Right atrium auricular region (tissue), 2 donors: ENCODE data around the gene ARHGEF17. TPM values are rescaled to one million over a fixed set of nuclear protein-coding genes. Genes with fewer than 3 reads are reported as not detected.
A peak's percentile ranks its signal among the peaks of the same experiment; 100 is the strongest.

ENCODE experiments used
- DNase-seq: peaks from one replicate; pipeline ENCODE4 v3.0.0-alpha.2; 2019; ENCODE audit warnings: low spot score
- H3K27ac ChIP-seq, 2 donors: fragments of 200-600 bp; sonication (generic); 1 replicate in 1 of 2; 2 replicates in 1 of 2; pipeline ENCODE4 v1.5.1; 2016 to 2019
- H3K27me3 ChIP-seq, 2 donors: fragments of 200-600 bp; sonication (generic); one replicate each; pipeline versions ENCODE4 v1.5.1 to v1.6.0; 2017 to 2019
- H3K36me3 ChIP-seq: fragments of 200-600 bp; sonication (generic); one replicate; pipeline ENCODE4 v1.5.1; 2016
- H3K4me1 ChIP-seq, 2 donors: fragments of 200-600 bp; sonication (generic); one replicate each; pipeline versions ENCODE4 v1.5.1 to v1.6.0; 2017 to 2019
- H3K4me3 ChIP-seq, 2 donors: fragments of 200-600 bp; sonication (generic); 1 replicate in 1 of 2; 2 replicates in 1 of 2; pipeline ENCODE4 v1.5.1; 2017 to 2019; ENCODE audit warnings: mild to moderate bottlenecking in 1 of 2, moderate library complexity in 1 of 2
- H3K9me3 ChIP-seq, 2 donors: fragments of 200-600 bp; sonication (generic); one replicate each; pipeline ENCODE4 v1.5.1; 2019
- CTCF ChIP-seq, 2 donors: fragments of 200-600 bp; sonication (generic); IDR thresholded peaks; one replicate each; pipeline ENCODE4 v1.5.1; 2019; ENCODE audit warnings: antibody characterized with exemption in 2 of 2
- total RNA-seq, 2 donors: library from RNA; depleted of rRNA; stranded (reverse); fragments of >200 nt; gene quantifications; one replicate each; pipeline ENCODE4 v1.1.0, GENCODE V29; 2016

ARHGEF17 gene
- total RNA-seq, 2 donors from 2014 or later = 41.6 to 59.9 TPM

DNA sequence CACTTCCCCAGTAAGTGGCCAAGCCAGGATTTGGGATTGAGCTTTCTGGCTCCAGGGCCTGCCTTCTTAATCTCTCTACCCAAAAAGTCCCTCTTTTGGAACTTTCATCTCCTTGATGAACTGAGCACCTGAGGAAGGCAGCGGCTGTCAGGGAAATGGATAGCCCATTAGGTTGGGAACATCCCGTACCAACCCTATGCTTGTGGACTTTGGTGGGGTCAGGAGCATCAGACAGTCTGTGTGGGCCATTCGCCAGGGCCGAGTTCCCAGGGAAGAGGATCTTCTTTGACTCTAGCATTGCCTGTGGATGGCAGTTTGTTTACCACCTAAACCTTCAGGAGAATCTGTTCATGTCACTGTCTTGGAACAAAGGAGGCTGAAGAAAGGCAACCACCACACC lies 30.2 kb downstream of the ARHGEF17 start:
- Histone ChIP-seq H3K27me3 (no peaks in the 10 kb centered on the region), H3K9me3 (no peaks in the 10 kb centered on the region), H3K4me1 (peaks cover 0 to 55% of the 10 kb centered on the region in 2 donors), H3K27ac (peak overlapping the region; percentile 2 to 23), H3K4me3 (no peak overlapping the region), H3K36me3 (no peaks in the 10 kb centered on the region)
- TF ChIP-seq CTCF (IDR thresholded peaks at IDR 0.05) = no peak
- DNase-seq = no peak

- Histone ChIP-seq H3K27me3 (no peaks in the 10 kb centered on the region), H3K36me3 (no peaks in the 10 kb centered on the region), H3K9me3 (no peaks in the 10 kb centered on the region), H3K4me3 (no peak overlapping the region), H3K4me1 (peaks cover 0 to 55% of the 10 kb centered on the region in 2 donors), H3K27ac (no peak overlapping the region)
- no peak for DNase-seq
- TF ChIP-seq CTCF (IDR thresholded peaks at IDR 0.05) = no peak
Measured at GRCh38 chr11:73340164-73340563, 32.1 kb downstream of the ARHGEF17 start.

GRCh38 chr11:73342633-73343032 lies 34.6 kb downstream of the ARHGEF17 start:
- DNase-seq = no peak
- H3K27ac ChIP-seq = peak overlapping the region in 1 of 2 donors; percentile 24
- TF ChIP-seq CTCF (IDR thresholded peaks at IDR 0.05) = peak in 1 of 2 donors; percentile 26
- H3K27me3 ChIP-seq = no peaks in the 10 kb centered on the region
- H3K9me3 ChIP-seq = no peaks in the 10 kb centered on the region
- H3K4me1 ChIP-seq = peaks cover 0 to 55% of the 10 kb centered on the region in 2 donors
- H3K36me3 ChIP-seq = peaks cover 6% of the 10 kb centered on the region
- H3K4me3 ChIP-seq = peak overlapping the region; percentile 16 to 45

GRCh38 chr11:73343076-73343873 lies 35.2 kb downstream of the ARHGEF17 start:
- Histone ChIP-seq H3K27ac (peak overlapping the region in 1 of 2 donors; percentile 24), H3K36me3 (peaks cover 13% of the 10 kb centered on the region), H3K9me3 (no peaks in the 10 kb centered on the region), H3K4me1 (peaks cover 0 to 55% of the 10 kb centered on the region in 2 donors), H3K27me3 (no peaks in the 10 kb centered on the region), H3K4me3 (peak overlapping the region in 1 of 2 donors; percentile 45)
- TF ChIP-seq CTCF (IDR thresholded peaks at IDR 0.05) = no peak
- no peak for DNase-seq

DNA sequence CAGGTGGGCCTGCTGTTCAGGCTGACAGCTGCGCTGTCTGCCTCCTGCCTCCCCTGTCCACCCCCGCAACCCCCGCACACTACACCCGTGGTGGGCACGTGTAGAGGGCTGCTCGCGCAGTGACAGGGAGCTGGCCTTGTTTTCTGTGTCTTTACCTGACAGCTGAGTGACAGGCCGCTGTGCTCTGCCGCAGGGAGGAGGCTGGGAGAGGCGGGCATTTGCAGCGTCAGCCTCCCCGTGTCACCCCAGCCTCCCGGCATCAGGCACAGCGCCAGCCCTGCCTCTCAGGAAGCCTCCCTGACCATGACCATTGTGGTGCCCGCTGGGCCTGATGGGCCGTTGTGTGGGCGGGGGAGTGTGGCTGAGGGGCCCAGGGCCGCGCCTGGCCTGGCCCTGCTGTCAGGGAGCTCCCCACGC lies 36.1 kb downstream of the ARHGEF17 start:
- H3K36me3 ChIP-seq = peaks cover 15% of the 10 kb centered on the region
- TF ChIP-seq CTCF (IDR thresholded peaks at IDR 0.05) = no peak
- DNase-seq = no peak
- peaks cover 0 to 56% of the 10 kb centered on the region in 2 donors for H3K4me1 ChIP-seq
- no peak overlapping the region for H3K4me3 ChIP-seq
- H3K9me3 ChIP-seq = no peaks in the 10 kb centered on the region
- H3K27ac ChIP-seq = peak overlapping the region; percentile 20 to 56
- no peaks in the 10 kb centered on the region for H3K27me3 ChIP-seq
